GM20000 (cell line): ENCODE measurements around the gene TTC12.

Experiments used
- DNase-seq: peaks from one replicate; pipeline ENCODE4 v3.0.0; 2012; ENCODE audit warnings: low spot score
- TF ChIP-seq, protein P1 (sequence below): IDR thresholded peaks from 2 replicates; pipeline ENCODE4 v1.5.1; 2012; ENCODE audit warnings: mild to moderate bottlenecking, control low read depth; ENCODE audit errors: extremely low read depth, missing control alignments

The TTC12 gene

DNA sequence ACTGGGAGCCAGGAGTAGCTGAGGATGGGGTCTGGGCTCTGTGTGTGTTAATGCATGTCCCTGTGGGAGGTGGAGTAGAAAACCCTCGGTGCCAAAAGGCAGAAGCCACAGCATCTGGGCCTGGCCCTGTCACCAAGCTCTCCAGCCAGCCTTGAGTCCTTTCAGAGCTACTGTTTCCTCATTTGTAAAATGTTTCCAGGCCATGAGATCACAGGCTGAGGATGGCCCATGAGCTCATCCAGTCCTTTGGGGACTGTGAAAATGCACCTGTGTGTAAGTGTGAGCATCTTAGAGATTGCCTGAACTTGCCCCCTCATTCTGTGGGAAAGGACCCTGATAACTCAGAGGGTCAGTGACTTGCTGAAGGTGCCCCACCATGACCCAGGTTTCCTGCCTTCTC lies 82.3 kb downstream of the TTC12 start:
- TF ChIP-seq, protein P1, sequence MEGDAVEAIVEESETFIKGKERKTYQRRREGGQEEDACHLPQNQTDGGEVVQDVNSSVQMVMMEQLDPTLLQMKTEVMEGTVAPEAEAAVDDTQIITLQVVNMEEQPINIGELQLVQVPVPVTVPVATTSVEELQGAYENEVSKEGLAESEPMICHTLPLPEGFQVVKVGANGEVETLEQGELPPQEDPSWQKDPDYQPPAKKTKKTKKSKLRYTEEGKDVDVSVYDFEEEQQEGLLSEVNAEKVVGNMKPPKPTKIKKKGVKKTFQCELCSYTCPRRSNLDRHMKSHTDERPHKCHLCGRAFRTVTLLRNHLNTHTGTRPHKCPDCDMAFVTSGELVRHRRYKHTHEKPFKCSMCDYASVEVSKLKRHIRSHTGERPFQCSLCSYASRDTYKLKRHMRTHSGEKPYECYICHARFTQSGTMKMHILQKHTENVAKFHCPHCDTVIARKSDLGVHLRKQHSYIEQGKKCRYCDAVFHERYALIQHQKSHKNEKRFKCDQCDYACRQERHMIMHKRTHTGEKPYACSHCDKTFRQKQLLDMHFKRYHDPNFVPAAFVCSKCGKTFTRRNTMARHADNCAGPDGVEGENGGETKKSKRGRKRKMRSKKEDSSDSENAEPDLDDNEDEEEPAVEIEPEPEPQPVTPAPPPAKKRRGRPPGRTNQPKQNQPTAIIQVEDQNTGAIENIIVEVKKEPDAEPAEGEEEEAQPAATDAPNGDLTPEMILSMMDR = no peak
- DNase-seq = no peak

DNA sequence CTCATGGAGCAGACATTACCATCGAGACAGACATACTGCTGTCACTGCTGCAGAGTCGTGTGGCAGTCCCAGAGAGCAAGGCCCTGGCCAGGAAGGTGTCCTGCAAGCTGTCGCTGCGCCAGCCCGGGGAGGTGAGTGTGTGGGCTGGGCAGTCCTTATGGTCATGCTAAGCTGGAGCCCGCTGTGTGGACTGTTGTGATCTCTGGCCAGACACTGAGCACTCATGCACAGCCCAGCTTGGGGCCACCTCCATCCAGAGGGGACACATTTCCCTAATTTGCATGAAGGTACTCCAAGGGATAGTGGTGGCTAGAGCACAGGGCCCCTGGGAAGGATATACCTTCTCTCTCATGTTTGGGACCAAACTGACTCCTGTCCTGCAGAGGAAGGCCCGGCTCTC lies 82.8 kb downstream of the TTC12 start:
- DNase-seq = no peak
- TF ChIP-seq, protein P1 = no peak

DNA sequence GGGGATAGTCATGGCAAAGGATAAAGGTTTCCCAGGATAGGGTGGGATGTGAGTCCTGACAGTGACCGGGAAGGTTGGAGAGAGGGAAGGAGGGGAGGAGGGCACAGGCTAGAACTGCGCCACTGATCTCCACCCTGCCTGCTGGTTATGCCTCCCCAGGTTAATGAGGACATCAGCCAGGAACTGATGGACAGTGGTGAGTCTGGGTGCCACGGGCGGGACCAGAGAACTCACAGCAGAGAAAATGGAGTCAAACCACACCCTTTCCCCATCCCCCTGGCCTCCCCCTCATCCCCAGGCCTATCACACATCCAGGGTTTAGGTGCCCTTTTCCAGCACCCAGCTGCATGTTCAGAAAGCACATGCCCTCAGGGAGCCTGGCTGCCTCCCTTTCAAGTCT lies 83.4 kb downstream of the TTC12 start:
- DNase-seq = no peak
- TF ChIP-seq, protein P1 = no peak

DNA sequence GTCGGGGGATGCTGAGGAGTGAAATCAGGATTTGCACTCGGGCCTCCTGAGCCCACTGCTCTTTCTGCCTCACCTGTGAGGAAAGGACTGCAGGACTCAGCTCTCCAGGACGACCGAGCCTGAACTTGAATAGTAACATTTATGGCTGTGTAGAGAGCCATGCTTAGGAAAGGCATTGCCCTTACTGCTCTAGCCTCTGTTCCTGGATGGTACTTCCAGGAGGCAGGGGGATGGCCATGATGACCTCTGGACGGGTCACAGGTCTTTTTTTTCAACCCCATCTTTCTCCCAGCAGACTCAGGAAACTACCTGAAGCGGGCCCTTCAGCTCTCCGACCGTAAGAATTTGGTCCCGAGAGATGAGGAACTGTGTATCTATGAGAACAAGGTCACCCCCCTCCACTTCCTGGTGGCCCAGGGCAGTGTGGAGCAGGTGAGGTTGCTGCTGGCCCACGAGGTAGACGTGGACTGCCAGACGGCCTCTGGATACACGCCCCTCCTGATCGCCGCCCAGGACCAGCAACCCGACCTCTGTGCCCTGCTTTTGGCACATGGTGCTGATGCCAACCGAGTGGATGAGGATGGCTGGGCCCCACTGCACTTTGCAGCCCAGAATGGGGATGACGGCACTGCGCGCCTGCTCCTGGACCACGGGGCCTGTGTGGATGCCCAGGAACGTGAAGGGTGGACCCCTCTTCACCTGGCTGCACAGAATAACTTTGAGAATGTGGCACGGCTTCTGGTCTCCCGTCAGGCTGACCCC lies 84.5 kb downstream of the TTC12 start:
- DNase-seq = no peak
- TF ChIP-seq, protein P1 = no peak

DNA sequence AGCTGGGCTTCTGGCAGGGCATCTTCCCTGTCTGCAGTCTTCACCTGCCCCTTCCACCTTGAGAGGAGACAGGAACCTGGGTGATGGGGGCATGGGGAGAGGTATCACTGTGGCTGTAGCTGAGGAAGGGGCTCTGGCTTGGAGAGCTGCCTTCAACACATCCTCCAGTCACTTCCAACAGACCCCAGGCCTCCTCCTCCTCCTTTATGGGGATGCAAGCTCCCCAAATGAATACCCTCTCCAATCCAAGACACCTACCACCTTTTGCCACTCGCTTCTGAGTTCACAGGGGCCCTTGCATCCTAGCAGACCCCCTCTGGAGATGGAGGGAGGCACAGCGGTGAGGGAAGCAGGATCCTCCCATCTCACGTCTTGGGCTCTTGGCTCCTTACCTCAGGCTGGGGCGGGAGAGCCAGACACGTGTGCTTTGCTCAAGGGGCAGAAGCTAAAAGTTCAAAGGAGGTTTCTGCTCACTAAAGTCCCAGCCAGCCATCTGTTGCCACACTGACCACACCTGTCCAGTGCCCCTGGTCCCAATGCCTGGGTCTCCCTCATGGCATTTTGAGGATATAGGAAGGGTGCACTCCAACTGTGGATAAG lies 86.3 kb downstream of the TTC12 start:
- TF ChIP-seq, protein P1 = no peak
- no peak for DNase-seq

DNA sequence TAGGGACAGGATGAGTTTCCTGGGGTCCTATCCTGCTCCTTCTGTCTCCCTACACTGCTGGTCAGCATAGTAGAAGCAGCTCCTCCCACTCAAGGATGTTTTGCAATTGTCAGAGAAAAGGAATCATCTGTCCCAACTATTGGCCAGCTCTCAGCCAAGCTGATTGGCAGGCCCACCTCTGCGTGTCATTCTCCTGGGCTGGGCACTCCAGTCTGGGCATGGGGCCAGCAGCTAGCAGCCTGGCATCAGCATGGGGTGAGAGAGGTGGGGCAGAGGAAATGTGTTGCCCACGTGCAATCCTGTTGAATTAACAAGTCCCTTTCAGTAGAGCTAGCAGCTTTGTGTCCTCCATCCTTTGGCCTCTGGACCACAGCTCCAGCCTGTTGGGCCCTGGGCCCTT lies 87.3 kb downstream of the TTC12 start:
- TF ChIP-seq, protein P1 = no peak
- DNase-seq = no peak

DNA sequence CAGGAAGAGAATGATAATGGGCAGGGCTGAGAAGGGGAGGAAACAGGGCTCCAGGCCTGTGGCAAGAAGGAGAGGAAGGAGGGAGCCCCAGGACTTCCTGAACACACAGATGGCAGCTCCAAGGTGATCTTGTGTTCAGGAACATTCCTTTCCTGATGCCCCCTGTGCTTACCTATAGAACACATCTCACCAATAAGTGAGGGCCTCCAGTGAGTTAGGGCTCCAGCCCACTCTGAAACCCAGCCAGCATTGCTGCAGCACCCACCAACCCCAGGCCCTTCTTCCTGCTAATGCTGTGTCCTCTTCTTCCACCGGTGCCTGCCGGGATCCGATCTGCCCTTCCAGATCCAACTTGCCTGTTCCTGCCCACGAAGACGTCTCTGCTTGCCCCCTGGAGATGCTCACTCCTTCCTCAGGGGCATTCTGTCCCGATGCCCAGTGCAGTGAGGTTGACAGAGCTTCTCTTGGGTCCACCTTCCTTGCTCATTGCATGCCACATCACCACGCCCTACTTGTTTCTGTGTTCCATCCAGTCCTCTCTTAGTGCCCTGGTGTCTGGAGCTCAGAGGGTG lies 90.6 kb downstream of the TTC12 start:
- DNase-seq = no peak
- TF ChIP-seq, protein P1 = no peak
